ENCODE data around the gene DNAJC19.
"Not testable (repeated sequence)": the region's sequence is repeated elsewhere in the genome, so short reads cannot be mapped to it uniquely, and the experiment has no call there.

The DNAJC19 gene

GRCh38 chr3:180989291-180990163 lies at the start of gene DNAJC19:
Gene DNAJC19, minus strand, starts transcription at chr3:180989736. Its CDS starts 134 bp downstream, at chr3:180989602.
- DNase-seq (ENCODE audit: low read depth): peak; percentile 98

DNA sequence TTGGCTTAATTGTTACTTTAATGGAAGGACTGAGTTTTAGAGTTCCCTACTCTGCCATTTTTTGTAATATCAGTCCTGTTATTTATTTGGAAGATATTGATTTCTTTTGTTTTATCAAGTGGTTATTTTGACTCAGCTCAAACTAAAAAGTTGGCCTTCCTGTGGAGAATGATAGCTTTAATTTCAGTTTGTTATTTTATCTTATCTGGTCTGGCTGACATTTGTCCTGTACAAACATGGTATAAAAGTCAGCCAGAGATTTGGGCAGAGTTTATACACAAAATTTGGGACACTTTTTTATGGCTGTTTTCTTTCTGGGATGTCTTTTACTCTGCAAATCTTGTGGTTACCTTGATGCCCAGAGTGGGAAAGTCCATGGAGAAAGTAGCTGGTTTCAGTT lies 41.4 kb upstream of the DNAJC19 start:
- DNase-seq (ENCODE audit: low read depth): no peak

DNA sequence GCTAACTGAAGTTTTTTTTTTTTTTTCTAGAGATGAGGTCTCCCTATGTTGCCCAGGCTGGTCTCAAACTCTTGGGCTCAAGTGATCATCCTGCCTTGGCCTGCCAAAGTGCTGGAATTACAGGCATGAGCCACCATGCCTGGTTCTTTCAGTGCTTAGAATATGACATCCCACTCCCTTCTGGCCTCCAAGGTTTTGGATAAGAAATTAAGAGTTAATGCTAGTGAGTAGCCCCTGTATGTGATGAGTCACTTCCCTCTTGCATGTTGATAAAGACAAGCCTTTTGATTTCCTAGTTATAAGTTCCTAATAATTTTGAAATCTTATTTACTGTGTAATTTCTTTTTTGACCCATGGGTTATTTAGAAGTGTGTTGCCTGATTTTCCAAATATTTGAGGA lies 35.7 kb upstream of the DNAJC19 start:
- DNase-seq (ENCODE audit: low read depth): no peak

- no peak for DNase-seq (ENCODE audit: low read depth)
These were observed 28.2 kb upstream of the DNAJC19 start for GRCh38 chr3:181017690-181018089.

DNA sequence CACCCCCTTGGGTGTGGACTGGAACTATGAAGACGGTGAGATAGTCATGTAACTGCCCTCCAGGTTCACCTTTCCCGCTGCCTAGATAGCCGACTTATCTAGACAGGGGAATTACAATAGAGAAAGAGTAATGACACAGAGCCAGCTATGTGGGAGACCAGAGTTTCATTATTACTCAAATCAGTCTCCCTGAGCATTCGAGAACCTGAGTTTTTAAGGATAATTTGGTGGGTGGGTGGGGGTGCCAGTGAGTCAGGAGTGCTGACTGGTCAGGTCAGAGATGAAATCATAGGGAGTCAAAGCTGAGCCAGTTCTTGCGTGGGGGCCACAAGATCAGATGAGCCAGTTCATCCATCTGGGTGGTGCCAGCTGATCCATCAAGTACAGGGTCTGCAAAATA lies 19.7 kb upstream of the DNAJC19 start:
- no peak for DNase-seq (ENCODE audit: low read depth)

DNA sequence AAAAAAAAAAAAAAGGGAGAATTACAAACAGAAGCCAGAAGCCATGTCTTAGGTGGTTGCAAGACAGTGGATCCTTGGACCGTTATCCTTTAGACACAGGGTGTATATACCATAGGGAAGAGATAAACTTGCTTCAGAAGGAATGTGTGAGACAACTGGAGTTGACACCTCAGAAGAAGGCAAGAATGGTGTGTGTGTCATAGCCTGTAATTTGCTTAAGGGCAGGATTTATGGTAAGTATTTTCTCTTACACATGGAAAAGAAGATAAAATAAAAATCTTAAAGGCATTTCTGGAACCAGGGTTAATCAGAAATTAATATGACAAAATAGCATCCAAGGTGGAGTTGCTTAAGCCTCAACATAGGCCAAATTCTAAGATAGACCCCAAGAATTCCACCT lies 19.3 kb upstream of the DNAJC19 start:
- DNase-seq (ENCODE audit: low read depth): no peak

- DNase-seq (ENCODE audit: low read depth): no peak
These were observed 17.7 kb upstream of the DNAJC19 start for GRCh38 chr3:181007262-181007661.

- DNase-seq (ENCODE audit: low read depth): no peak
These were observed 17.0 kb upstream of the DNAJC19 start for GRCh38 chr3:181006541-181006940.

DNA sequence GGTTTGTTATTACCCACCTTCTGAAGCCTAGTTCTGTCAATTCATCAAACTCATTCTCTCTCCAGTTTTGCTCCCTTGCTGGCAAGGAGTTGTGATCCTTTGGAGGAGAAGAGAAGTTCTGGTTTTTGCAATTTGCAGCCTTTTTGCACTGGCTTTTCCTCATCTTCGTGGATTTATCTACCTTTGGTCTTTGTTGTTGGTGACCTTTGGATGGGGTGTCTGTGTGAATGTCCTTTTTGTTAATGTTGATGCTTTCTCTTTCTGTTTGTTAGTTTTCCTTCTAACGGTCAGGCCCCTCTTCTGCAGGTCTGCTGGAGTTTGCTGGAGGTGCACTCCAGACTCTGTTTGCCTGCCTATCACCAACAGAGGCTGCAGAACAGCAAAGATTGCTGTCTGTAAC lies 13.9 kb upstream of the DNAJC19 start:
- DNase-seq (ENCODE audit: low read depth): not testable (repeated sequence)

- not testable (repeated sequence) for DNase-seq (ENCODE audit: low read depth)
These were observed 12.8 kb upstream of the DNAJC19 start for GRCh38 chr3:181002331-181002730.

DNA sequence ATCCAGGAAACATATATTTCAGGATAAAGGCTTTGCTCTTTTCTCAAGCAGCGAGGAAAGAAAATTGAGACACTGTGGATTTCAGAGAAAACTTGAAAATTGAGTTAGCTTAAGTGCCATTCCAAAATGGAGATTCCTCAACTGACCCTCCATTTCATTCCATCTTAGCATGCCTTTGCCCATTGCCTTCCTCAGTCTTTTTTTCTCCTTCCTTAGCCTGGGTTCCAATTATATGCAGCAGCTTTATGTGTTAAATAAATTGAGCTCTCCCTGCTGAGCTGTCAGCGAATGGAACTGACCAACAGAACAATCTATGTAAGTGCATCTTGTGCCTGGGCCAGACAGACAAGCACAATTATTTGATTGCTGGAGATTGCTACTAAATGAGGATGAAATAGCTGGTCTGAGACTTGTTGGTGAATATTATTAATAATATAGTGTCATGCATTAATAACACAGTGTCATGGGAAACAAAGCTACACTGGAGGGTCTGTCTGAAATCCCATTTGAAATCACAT lies 6.9 kb upstream of the DNAJC19 start:
- no peak for DNase-seq (ENCODE audit: low read depth)

GRCh38 chr3:180990505-180990904 lies 969 bp upstream of the DNAJC19 start:
- DNase-seq (ENCODE audit: low read depth): no peak

GRCh38 chr3:180987344-180987743 lies 2.2 kb downstream of the DNAJC19 start:
- no peak for DNase-seq (ENCODE audit: low read depth)

DNA sequence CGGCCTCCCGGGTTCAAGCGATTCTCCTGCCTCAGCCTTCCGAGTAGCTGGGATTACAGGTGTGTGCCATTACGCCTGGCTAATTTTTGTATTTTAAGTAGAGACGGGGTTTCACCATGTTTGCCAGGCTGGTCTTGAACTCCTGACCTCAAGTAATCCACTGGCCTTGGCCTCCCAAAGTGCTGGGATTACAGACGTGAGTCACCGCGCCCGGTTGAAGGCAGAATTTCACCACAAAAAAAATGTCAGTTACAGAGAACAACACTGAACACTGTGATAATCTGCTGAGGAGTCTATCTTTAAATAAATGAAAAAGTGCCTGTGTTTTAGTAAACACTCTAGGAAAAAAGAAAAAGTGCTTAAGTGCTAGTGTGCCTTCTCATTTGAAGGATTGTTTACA lies 3.2 kb downstream of the DNAJC19 start:
- DNase-seq (ENCODE audit: low read depth): not testable (repeated sequence)

DNA sequence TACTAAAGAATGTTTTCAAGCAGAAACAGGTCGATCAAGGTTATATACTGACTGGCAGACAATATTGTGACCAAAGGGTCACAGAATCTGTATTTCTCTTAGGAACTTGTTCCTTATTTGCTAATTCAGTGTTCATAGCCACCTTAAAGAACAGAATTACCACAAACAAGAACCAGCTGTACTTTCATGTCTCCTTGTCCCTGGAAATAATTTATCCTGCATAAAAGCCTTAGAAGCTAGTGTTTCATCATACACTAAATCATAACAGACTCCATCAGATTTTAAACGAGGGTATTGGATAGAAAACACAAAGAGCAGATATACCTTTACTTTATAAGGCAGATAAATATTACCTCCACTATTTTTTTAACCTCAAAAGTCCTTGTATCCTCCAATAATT lies 6.4 kb downstream of the DNAJC19 start:
- DNase-seq (ENCODE audit: low read depth): peak; percentile 47

GRCh38 chr3:180981912-180982311 lies 7.6 kb downstream of the DNAJC19 start:
- DNase-seq (ENCODE audit: low read depth): no peak

- DNase-seq (ENCODE audit: low read depth): peak; percentile 58
These were observed 8.9 kb downstream of the DNAJC19 start for GRCh38 chr3:180980611-180981010.

- DNase-seq (ENCODE audit: low read depth): no peak
These were observed 9.6 kb downstream of the DNAJC19 start for GRCh38 chr3:180979961-180980360.

GRCh38 chr3:180977498-180977897 lies 12.0 kb downstream of the DNAJC19 start:
- no peak for DNase-seq (ENCODE audit: low read depth)

GRCh38 chr3:180974286-180974685 lies 15.2 kb downstream of the DNAJC19 start:
- no peak for DNase-seq (ENCODE audit: low read depth)

DNA sequence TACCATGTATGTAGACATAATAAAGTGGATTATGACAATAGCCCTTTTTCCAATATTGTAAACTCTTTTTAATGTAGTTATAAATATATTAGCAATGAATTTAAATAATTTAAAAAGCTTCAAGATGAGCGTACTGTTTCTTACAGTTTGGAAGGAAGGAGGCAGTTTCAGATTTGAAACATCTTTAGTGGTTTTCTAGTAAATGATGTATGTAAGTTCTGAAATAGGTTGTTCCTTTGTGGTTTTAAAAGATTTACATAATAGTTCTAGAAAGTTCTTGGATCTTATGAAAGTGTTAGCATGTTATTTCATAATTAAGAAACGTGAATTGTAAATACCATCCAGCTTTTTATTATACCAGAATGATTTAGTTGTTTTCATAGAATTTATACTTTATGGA lies 16.0 kb downstream of the DNAJC19 start:
- DNase-seq (ENCODE audit: low read depth): no peak

- no peak for DNase-seq (ENCODE audit: low read depth)
These were observed 18.6 kb downstream of the DNAJC19 start for GRCh38 chr3:180970931-180971330.

DNA sequence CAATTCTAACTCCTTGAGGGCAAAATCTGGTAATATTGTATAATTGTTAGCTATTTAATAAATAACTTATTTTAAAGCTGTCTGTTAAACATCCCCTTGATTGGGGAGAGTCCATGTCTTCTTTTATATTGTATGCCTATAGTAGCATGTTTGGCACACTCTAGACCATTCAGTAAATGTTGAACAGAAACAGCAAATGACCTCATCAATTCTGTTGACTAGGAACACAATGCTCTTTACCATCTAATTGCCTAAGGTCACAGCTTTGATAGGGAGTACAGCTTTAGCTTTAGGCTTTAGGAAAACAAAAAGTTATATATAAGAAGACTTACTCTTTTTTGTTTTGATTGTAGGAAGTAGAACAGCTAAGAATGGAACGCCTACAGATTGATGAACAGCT lies 27.0 kb downstream of the DNAJC19 start:
- no peak for DNase-seq (ENCODE audit: low read depth)

DNA sequence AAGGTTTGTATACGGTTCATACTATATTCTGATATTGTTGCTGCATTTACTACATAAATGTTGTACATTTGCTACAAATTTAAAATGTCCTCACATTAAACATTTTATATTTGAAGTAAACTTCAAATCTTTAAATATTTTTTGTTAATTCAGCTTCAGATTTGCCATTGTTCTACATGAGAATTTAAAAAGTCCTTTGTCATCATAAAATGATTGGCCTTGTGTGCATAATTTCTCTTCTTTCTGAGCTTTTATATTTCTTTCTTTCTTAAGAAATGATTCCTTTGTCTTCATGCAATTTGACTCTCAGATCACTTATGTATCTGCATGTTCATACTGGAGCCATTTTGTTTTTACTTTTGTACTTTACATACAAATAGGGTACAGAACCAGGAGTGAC lies 28.0 kb downstream of the DNAJC19 start:
- no peak for DNase-seq (ENCODE audit: low read depth)

Data from fibroblast of gingiva (primary cell).